Measurements from ENCODE around the gene NBPF4.
"Not testable (repeated sequence)": the region's sequence is repeated elsewhere in the genome, so short reads cannot be mapped to it uniquely, and the experiment has no call there.

Gene NBPF4

GRCh38 chr1:108209456-108210108, 34.3 kb downstream of the NBPF4 start:
- no peak for DNase-seq (ENCODE audit: low spot score)

- DNase-seq (ENCODE audit: low spot score) = no peak
Observed at GRCh38 chr1:108208724-108209446, 35.0 kb downstream of the NBPF4 start.

- not testable (repeated sequence) for DNase-seq (ENCODE audit: low spot score)
Observed at GRCh38 chr1:108203582-108203981, 40.3 kb downstream of the NBPF4 start.

- no peak for DNase-seq (ENCODE audit: low spot score)
Observed at GRCh38 chr1:108201687-108202086, 42.2 kb downstream of the NBPF4 start.

GRCh38 chr1:108200687-108201051, 43.2 kb downstream of the NBPF4 start:
- peak; percentile 53 for DNase-seq (ENCODE audit: low spot score)

GRCh38 chr1:108199781-108200686, 43.8 kb downstream of the NBPF4 start, which contains the start of gene SLC25A24:
Gene SLC25A24, minus strand, starts transcription at chr1:108200343. Its CDS starts 205 bp downstream, at chr1:108200138.
- peak; percentile 66 for DNase-seq (ENCODE audit: low spot score)

- DNase-seq (ENCODE audit: low spot score) = peak; percentile 11
Observed at GRCh38 chr1:108199201-108199691, 44.6 kb downstream of the NBPF4 start.

- no peak for DNase-seq (ENCODE audit: low spot score)
Observed at GRCh38 chr1:108194051-108194450, 49.8 kb downstream of the NBPF4 start.

GRCh38 chr1:108193333-108193732, 50.5 kb downstream of the NBPF4 start:
- DNase-seq (ENCODE audit: low spot score) = no peak

GRCh38 chr1:108192581-108192980, 51.3 kb downstream of the NBPF4 start:
- DNase-seq (ENCODE audit: low spot score) = no peak

GRCh38 chr1:108190686-108191416, 53.0 kb downstream of the NBPF4 start:
- no peak for DNase-seq (ENCODE audit: low spot score)

- DNase-seq (ENCODE audit: low spot score) = no peak
Observed at GRCh38 chr1:108190001-108190634, 53.8 kb downstream of the NBPF4 start.

- DNase-seq (ENCODE audit: low spot score) = no peak
Observed at GRCh38 chr1:108188801-108189200, 55.1 kb downstream of the NBPF4 start.

GRCh38 chr1:108182959-108183700, 60.7 kb downstream of the NBPF4 start:
- DNase-seq (ENCODE audit: low spot score) = no peak

- no peak for DNase-seq (ENCODE audit: low spot score)
Observed at GRCh38 chr1:108179018-108179417, 64.9 kb downstream of the NBPF4 start.

Data from globus pallidus (tissue), 1 donor.